Amygdala (tissue), 56 donors: Measurements from ENCODE around the gene FERMT3.

Experiments
- DNase-seq, 56 donors: peaks; one replicate each; lab custom pipeline; 2025; lab: John Stamatoyannopoulos, UW

FERMT3 gene

GRCh38 chr11:64185693-64186491, 20.6 kb upstream of the FERMT3 start, which contains the start of gene STIP1:
TSS of gene STIP1 (plus strand) at chr11:64186171. CDS start at chr11:64186262, 91 bp downstream.
- DNase-seq, result peak; percentile 97 to 100 (median 99)

GRCh38 chr11:64186492-64187165, 19.9 kb upstream of the FERMT3 start:
- DNase-seq, result peak in 9 of 56 donors; percentile 21 to 73 (median 46)

- DNase-seq, result no peak
These were observed 14.1 kb upstream of the FERMT3 start for GRCh38 chr11:64192434-64192833.

DNA sequence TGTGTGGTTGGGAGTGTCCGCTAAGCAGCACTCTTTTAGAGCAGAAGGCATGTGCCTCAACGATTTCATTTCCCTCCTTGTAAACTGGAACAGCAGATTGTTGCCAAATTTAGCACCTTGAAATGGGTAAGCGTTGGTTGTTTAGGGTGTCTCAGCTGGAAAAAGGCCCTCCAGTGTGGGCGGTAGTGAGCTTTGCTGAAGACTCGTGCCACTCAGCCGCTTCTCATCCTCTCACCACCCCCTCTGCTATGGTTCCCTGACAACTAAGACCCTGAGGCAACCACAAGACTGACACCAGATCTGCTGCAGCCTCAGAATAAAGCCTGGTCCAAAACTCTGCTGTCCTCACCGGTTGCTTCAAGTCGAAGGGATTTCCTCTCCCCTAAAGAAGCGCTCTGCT, 9.9 kb upstream of the FERMT3 start:
- peak in 6 of 56 donors; percentile 14 to 68 (median 26) for DNase-seq

DNA sequence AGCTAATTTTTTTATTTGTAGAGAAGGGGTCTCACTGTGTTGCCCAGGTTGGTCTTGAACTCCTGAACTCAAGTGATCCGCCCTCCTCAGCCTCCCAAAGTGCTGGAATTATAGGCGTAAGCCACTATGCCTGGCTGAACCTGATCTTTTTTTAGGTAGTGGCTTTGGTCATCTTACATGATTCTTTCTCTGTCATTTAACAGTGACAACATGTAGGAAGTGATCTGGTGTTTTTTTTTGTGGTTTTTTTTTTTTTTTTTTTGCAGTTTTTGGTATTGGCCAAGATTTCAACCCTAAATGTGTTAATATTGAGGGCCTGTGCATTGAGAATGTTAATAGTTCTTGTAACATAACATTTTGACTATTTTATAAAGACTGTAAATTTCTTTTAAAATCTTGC, 8.0 kb upstream of the FERMT3 start:
- DNase-seq, result no peak

- no peak for DNase-seq
These were observed 5.0 kb upstream of the FERMT3 start for GRCh38 chr11:64201543-64201942.

DNA sequence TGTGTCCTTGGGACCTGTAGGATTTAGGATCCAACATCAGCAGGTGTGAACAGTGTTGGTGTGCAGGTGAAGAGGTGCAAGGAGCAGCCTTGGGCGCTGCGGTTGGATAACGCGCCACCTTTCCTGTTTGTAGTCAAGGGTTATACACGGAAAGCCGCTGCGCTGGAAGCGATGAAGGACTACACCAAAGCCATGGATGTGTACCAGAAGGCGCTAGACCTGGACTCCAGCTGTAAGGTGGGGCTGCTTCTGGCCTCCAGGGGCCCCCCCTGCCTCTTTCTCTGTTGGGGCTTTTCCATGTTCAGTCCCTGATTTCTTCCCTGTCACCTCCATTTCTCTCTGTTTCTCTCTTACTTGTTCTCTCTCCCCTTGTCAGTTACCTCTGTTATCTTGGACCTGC, 3.5 kb upstream of the FERMT3 start:
- no peak for DNase-seq

GRCh38 chr11:64203421-64204079, 3.0 kb upstream of the FERMT3 start:
- no peak for DNase-seq

DNA sequence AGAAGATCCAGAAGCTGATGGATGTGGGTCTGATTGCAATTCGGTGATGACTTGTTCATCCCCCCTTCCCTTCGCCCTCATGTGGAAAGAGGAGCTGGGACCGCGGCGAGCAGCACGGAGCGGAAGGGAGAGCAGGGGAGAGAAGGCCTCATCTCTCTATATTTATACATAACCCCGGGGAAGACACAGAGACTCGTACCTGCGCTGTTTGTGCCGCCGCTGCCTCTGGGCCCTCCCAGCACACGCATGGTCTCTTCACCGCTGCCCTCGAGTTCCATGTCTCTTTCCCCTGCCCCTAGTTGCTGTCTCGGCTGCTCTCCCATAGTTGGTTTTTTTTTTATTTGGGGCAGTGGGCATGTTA, 2.5 kb upstream of the FERMT3 start:
- DNase-seq, result no peak

- DNase-seq, result peak in 51 of 56 donors; percentile 11 to 87 (median 62)
These were observed 2.0 kb upstream of the FERMT3 start for GRCh38 chr11:64204464-64204989.

DNA sequence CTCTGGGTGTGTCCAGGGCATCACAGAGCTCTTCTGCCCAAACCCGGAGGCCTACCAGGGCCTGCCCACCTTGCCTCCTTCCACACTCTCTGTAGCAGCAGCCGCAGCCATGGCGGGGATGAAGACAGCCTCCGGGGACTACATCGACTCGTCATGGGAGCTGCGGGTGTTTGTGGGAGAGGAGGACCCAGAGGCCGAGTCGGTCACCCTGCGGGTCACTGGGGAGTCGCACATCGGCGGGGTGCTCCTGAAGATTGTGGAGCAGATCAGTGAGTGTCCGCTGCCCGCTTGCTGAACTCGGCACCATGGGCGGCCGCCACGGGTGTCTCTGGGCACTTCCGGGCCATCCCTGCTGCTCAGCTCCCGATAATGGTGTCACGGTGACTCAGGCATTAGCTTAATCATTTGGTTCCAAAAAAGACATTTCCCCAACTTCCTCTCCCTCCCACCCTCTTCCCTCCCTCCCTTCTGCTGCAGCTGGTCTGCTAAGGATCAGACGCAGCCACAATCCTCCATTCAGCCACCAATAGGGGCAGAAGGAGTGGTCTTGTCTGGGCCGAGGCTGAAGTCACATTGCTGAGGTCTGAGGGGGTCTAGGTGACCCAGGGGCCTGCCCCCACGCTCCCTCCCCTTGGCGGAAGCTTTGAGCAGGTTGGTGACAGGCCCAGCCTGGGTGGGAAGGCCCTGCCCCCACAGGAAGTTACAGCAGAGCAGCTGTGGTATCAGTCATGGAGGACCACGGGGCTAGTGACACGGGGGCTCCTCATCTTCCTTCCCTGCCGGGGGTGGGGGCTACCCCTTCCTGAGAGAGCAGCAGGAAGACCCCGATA, 950 bp downstream of the FERMT3 start:
- DNase-seq, result peak in 11 of 56 donors; percentile 14 to 69 (median 29)

DNA sequence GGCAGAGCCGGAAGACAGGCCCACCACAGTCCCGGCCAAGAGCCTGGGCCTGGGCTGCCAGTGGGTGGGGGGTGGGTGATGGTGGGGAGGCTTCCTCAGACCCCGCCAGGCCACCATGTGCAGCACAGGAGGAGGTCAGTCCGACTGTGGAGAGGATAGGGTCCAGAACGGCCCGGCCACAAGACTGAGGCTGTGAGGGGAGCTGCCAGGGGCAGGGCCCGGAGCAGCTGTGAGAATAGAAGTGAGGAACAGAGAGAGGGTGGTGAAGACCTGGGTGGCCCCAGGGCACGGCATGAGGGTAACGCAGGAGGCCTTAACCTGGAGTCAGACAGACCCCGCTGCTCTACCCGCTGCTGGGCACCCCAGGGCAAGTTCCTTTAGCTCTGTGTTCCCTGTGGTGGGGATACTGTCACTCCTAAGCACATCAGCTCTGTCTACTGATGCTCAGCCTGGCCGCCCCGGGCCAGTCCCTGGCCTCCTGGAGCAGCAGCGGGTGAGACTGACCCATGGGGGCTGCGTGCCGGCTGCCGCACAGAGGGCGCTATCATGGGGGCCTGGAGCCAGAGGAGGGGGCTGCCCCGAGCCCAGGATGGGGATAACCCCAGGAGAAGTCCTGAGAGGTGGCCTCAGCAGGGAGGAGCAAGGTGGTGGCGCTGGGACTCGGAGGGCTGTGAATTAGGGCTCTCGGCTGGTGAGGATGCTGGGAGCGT, 1.7 kb downstream of the FERMT3 start:
- no peak for DNase-seq

DNA sequence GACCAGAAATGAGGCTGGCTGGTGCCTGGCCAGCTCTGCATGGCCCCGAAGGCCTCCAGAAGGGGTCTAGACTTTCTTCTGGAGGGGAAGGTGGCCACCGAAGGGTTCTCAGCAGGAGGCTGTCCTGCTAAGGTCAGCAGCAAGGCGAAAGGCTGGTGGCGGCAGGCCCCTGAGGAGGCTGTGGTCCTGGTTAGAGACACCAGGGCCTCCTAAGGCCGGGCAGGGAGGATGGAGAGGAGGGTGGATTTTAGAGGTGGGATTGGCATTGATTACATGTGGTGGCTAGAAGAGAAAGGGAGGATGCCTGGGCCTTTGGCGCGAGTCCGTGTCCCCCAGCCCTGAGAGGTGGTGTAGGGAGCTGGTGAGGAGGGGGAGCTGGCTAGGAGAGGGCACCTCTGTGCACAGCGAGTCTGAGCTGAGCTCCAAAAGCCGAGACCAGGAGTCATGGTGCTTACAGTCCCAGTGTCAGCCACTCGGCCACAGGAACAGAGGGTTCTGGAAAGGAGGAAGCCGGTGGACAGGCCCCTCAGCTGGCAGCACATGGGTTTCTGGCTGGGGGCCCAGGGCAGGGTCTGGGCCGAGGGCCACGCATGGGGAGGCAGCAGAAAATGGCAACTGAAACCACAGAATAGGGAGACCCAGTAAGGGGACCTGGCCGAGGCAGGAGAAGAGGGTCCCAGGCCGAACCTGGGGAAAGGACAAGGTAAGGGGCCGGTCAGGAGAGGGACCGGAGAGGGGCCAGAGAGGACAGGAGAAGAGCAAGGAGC, 2.5 kb downstream of the FERMT3 start:
- peak in 5 of 56 donors; percentile 4 to 33 (median 18) for DNase-seq

DNA sequence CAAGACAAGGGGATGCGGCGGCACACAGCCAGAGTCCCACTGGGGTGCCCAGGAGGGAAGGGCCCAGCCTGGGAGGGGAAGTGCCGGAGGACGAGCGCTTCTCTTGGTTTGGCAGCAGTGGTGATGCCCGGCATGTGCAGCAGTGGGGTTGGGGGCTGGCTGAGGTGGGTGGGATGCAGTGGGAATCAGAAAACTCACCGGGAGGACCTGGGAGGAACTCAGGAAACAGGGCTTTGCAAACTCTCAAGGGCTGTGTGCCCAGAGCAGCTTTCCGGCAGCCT, 3.0 kb downstream of the FERMT3 start:
- no peak for DNase-seq

DNA sequence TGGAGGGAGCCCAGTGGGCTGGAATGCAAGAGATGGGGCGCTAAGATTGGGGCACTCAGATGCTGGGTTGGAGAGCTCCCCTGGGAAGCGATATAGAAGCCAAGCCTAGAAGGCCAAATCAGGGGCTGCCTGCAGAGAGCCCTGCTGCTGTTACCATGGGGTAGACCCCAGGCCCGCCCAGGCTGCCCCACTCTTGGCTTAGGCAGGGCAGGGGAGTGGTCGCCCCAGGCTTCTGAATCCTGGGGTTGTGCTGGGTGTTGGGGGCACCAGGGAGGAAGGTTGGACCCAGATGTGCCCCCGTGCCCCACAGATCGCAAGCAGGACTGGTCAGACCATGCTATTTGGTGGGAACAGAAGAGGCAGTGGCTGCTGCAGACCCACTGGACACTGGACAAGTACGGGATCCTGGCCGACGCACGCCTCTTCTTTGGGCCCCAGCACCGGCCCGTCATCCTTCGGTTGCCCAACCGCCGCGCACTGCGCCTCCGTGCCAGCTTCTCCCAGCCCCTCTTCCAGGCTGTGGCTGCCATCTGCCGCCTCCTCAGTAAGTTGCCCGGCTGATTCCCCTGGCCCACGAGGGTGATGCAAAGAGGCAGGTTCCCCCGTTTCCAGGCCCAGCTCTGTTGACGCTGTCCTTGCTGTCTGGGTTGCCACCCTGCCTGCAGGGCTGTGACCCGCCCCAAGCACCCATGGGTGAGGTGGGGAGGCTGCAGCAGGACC, 3.9 kb downstream of the FERMT3 start:
- DNase-seq, result no peak

DNA sequence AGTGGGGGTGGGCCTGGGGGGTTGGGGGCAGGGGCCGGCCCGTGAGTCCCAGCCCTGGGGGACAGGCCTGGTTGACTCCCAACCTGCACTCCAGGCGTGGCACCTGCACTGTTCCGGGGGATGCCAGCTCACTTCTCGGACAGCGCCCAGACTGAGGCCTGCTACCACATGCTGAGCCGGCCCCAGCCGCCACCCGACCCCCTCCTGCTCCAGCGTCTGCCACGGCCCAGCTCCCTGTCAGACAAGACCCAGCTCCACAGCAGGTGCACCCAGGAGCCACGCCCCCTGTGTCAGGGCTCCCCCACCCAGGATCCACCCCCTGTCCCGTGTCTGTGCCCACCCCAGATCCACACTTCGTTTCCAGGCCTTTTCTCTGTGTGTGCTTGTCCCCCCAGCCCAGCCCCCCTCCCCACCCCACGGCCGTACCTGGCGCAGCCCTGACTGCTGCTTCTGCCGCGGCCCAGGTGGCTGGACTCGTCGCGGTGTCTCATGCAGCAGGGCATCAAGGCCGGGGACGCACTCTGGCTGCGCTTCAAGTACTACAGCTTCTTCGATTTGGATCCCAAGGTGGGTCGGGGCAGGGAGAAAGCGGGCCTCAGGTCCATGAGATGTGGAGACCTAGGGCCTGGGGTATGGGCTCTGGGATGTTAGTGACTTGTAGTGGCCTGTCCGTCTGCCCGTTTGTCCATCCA, 4.8 kb downstream of the FERMT3 start:
- DNase-seq, result no peak

- DNase-seq, result no peak
These were observed 10.4 kb downstream of the FERMT3 start for GRCh38 chr11:64216879-64217278.
